HepG2 (cell line): Measurements from ENCODE around the gene TJP3. TPM values are rescaled to one million over a fixed set of nuclear protein-coding genes. Genes with fewer than 3 reads are reported as not detected.
A peak's percentile ranks its signal among the peaks of the same experiment; 100 is the strongest.

Experiments used
- ATAC-seq: fragments of 200-7000 bp; cut with Tn5 transposase; 3 replicates; pipeline ENCODE4 v1.9.1; 2020; ENCODE audit warnings: mild to moderate bottlenecking, moderate library complexity
- BruUV-seq: library from RNA; stranded (reverse); fragments of 400-500 nt; replicated peaks from 2 replicates; lab custom pipeline; 2021; lab: Mats Ljungman, UMichigan
- CTCF ChIA-PET: fragments of 300-600 bp; formaldehyde crosslinking; extraction: SDS; loops from one replicate; lab custom pipeline; 2021; ENCODE audit warnings: low total read pairs, inconsistent platforms, low intra/inter-chr PET ratio; lab: Yijun Ruan, JAX
- POLR2A ChIA-PET: fragments of 350-600 bp; sonication (Branson Sonifier 250); formaldehyde crosslinking; loops from one replicate; lab custom pipeline; 2020; ENCODE audit warnings: antibody characterized with exemption, inconsistent platforms; lab: Yijun Ruan, JAX
- DNase-seq: peaks from one replicate; pipeline ENCODE4 v3.0.0-alpha.2; 2015; ENCODE audit warnings: low spot score
- FAIRE-seq: peaks from 3 replicates; lab custom pipeline; 2011; peaks lifted over from hg19 to GRCh38; lab: Jason Lieb, UNC
- H2AFZ ChIP-seq: one replicate; pipeline ENCODE4 v1.6.1; 2011; ENCODE audit warnings: low read length, inconsistent platforms
- H3K27ac ChIP-seq: fragments of 300-600 bp; 3 replicates; pipeline ENCODE4 v1.8.0; 2011; ENCODE audit warnings: mixed run types, mild to moderate bottlenecking, mixed read lengths, low read length, inconsistent platforms; ENCODE audit not compliant: insufficient read depth; ENCODE audit errors: extremely low read length
- H3K27me3 ChIP-seq, 2 experiments: fragments of 200-600 bp in 1 of 2; 2 replicates in 1 of 2; 3 replicates in 1 of 2; pipeline versions ENCODE4 v1.6.0 to v1.8.0; 2011; ENCODE audit warnings: low read length in 2 of 2, mild to moderate bottlenecking in 2 of 2, moderate library complexity in 2 of 2, inconsistent platforms in 1 of 2; ENCODE audit not compliant: insufficient read depth in 2 of 2, control insufficient read depth in 1 of 2
- H3K36me3 ChIP-seq, 2 experiments: fragments of 200-600 bp in 1 of 2; replicated peaks in 1 of 2; 2 replicates in 1 of 2; 3 replicates in 1 of 2; pipeline versions ENCODE4 v1.5.1 to v1.8.0; 2011; ENCODE audit warnings: low read length in 2 of 2, inconsistent platforms in 1 of 2; ENCODE audit not compliant: insufficient read depth in 2 of 2, control insufficient read depth in 1 of 2
- H3K4me1 ChIP-seq: 2 replicates; pipeline ENCODE4 v1.5.1; 2012; ENCODE audit warnings: low read length, inconsistent platforms; ENCODE audit not compliant: insufficient read depth
- H3K4me2 ChIP-seq: 2 replicates; pipeline ENCODE4 v1.6.0; 2011; ENCODE audit warnings: low read depth, low read length, inconsistent platforms
- H3K4me3 ChIP-seq, 3 experiments: fragments of 200-600 bp in 1 of 3; sonication (generic), shearing (Covaris generic) in 1 of 3; replicated peaks in 1 of 3; 2 replicates each; pipeline ENCODE4 v1.5.1; 2011 to 2016; ENCODE audit warnings: low read length in 3 of 3, inconsistent platforms in 2 of 3, low read depth in 2 of 3, mild to moderate bottlenecking in 2 of 3, control low read depth in 1 of 3, mixed read lengths in 1 of 3; ENCODE audit not compliant: insufficient read depth in 1 of 3
- H3K79me2 ChIP-seq: one replicate; pipeline ENCODE4 v1.6.1; 2011; ENCODE audit warnings: low read length, inconsistent platforms; ENCODE audit not compliant: insufficient read depth
- H3K9ac ChIP-seq: 2 replicates; pipeline ENCODE4 v1.6.0; 2011; ENCODE audit warnings: mild to moderate bottlenecking, low read depth, low read length, inconsistent platforms; ENCODE audit not compliant: insufficient read depth
- H3K9me3 ChIP-seq: 2 replicates; pipeline ENCODE4 v1.5.1; 2012; ENCODE audit warnings: mild to moderate bottlenecking, low read length
- H4K20me1 ChIP-seq: 2 replicates; pipeline ENCODE4 v1.6.0; 2011; ENCODE audit warnings: inconsistent platforms, mild to moderate bottlenecking, low read length, moderate library complexity; ENCODE audit not compliant: insufficient read depth
- NFIB ChIP-seq: sonication (generic); formaldehyde crosslinking; IDR thresholded peaks from 2 replicates; pipeline ENCODE4 v1.9.0; 2021; ENCODE audit warnings: missing genetic modification reagents, mild to moderate bottlenecking, borderline replicate concordance
- PRDM4 ChIP-seq: sonication (generic); formaldehyde crosslinking; IDR thresholded peaks from 2 replicates; pipeline ENCODE4 v1.9.0; 2021; ENCODE audit warnings: missing genetic modification reagents, borderline replicate concordance
- ZNF629 ChIP-seq: sonication (generic); formaldehyde crosslinking; conservative IDR thresholded peaks from 2 replicates; pipeline ENCODE4 v1.5.0; 2020; ENCODE audit warnings: missing genetic modification reagents
- ZNF768 ChIP-seq: sonication (generic); formaldehyde crosslinking; IDR thresholded peaks from 2 replicates; pipeline ENCODE4 v1.4.0; 2020; ENCODE audit warnings: missing genetic modification reagents
- ZNF782 ChIP-seq: sonication (generic); formaldehyde crosslinking; IDR thresholded peaks from 2 replicates; pipeline ENCODE4 v1.4.0; 2020; ENCODE audit warnings: missing genetic modification reagents, mild to moderate bottlenecking, borderline replicate concordance
- WGBS: methylation state at CpG from one replicate; pipeline ENCODE4 v1.1.6; 2017; ENCODE audit warnings: low lambda C conversion rate; 5-methylcytosine and 5-hydroxymethylcytosine counted together
- in situ Hi-C: cut with HindIII; loops from 2 replicates; pipeline ENCODE4 v1.10.0; 2017; ENCODE audit warnings: low pct_unique_long_range_greater_than_20kb; ENCODE audit not compliant: extremely low pct_ligation_motif_present
- intact Hi-C: fragments of 100-400 bp; cut with micrococcal nuclease; formaldehyde crosslinking; loops from one replicate; pipeline ENCODE4 v1.10.0; 2022; ENCODE audit not compliant: unreplicated experiment
- polyA plus RNA-seq, 8 experiments: library from polyadenylated mRNA; depleted of rRNA in 3 of 8; stranded (reverse) in 7 of 8; unstranded in 1 of 8; fragments of >200 nt; fragmentation: Illumina TruSeq in 4 of 8; extraction: Trizol in 4 of 8; gene quantifications; 2 replicates each; pipeline versions ENCODE4 v1.2.1 to v1.2.3, GENCODE V29; 2011 to 2016; ENCODE audit warnings: low read depth in 4 of 8, missing spikeins in 1 of 8, mixed read lengths in 1 of 8; ENCODE audit not compliant: insufficient read depth in 1 of 8
- total RNA-seq, 5 experiments: library from RNA; depleted of rRNA; stranded (reverse); fragments of >200 nt; fragmentation: Illumina TruSeq; extraction: Trizol; gene quantifications; 2 replicates each; pipeline ENCODE4 v1.2.3, GENCODE V29; 2016; ENCODE audit warnings: low read depth in 1 of 5

The TJP3 gene
- total and polyA plus RNA-seq, 2 of the 13 experiments (the other 11 are each of a cell fraction or from before 2014, with no cell fraction given), result 2.3 to 21.5 TPM

DNA sequence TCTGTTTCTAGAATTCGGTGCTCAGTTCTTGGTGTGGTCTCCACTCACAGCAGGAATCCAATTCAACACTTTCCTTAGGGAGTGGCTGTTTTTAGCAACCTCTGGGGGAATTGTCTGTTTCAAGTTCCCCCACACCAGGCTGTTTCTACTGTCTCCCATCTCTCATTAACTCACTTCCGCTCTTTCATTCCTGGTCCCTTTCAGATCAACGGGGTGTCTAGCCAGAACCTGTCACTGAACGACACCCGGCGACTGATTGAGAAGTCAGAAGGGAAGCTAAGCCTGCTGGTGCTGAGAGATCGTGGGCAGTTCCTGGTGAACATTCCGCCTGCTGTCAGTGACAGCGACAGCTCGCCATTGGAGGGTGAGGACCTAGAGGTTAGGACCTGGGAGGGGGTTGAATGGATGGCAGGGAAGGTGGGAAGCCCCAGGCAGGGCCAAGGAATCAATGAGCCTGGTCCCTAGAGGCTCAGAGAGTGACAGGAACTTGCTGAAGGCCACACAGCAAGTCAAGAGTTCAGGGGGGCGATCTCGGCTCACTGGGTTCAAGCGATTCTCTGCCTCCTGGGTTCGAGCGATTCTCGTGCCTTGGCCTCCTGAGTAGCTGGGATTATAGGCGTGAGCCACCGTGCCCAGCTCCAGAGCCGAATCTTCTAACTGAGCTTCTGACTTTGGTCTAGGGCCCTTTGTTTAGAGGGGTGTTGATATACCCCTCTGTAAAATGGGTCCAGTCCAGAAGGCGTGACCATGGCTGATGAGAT lies 25.5 kb downstream of the TJP3 start:
- FAIRE-seq (no peak), DNase-seq (no peak), ATAC-seq (no peak)
- intact Hi-C loops (no loop called here), in situ Hi-C loops (no loop called here)
- Histone ChIP-seq H4K20me1 (no peaks in the 10 kb centered on the region), H3K9ac (no peak overlapping the region), H3K4me1 (no peaks in the 10 kb centered on the region), H3K27ac (no peak overlapping the region), H3K9me3 (no peaks in the 10 kb centered on the region), H3K27me3 (no peaks in the 10 kb centered on the region), H3K36me3 (0 out of 5 replicates have a peak, but pooled peaks cover 0 to 3% of the 10 kb centered on the region in 2 experiments), H2AFZ (no peak overlapping the region), H3K4me2 (no peak overlapping the region), H3K4me3 (no peak overlapping the region), H3K79me2 (no peaks in the 10 kb centered on the region)
- TF ChIP-seq ZNF782 (CRISPR knock-in tag), result no peak
- TF ChIP-seq PRDM4 (CRISPR knock-in tag), result 0 out of 2 replicates have a peak, but pooled peaks have one; percentile 74
- TF ChIP-seq NFIB (CRISPR knock-in tag), result no peak
- peak; percentile 33 for TF ChIP-seq ZNF629 (CRISPR knock-in tag)
- TF ChIP-seq ZNF768 (CRISPR knock-in tag), result peak; percentile 81
- no TSS peak for BruUV-seq
- 94% methylated on average over 11 of the region's 20 CpGs for WGBS
- CTCF ChIA-PET, result no interaction called here
- POLR2A ChIA-PET, result no interaction called here
